OCI-LY7 (cell line): ENCODE data around the gene EDN3.

ENCODE experiments used
- EZH2phosphoT487 ChIP-seq: fragments of 200-600 bp; sonication (generic); IDR thresholded peaks from 2 replicates; pipeline ENCODE4 v1.6.1; 2018; ENCODE audit warnings: low read depth, borderline replicate concordance, mild to moderate bottlenecking, mixed run types, antibody characterized with exemption, low read length, moderate library complexity, mixed read lengths
- TF ChIP-seq, protein P1 (sequence below): fragments of 200-600 bp; sonication (generic); conservative IDR thresholded peaks from 2 replicates; pipeline ENCODE4 v1.5.1; 2014; ENCODE audit warnings: mild to moderate bottlenecking, antibody characterized with exemption, low read length, moderate library complexity, mixed read lengths

GRCh38 chr20:59273739-59274357 is 26.6 kb upstream of the EDN3 start:
- TF ChIP-seq, protein P1, sequence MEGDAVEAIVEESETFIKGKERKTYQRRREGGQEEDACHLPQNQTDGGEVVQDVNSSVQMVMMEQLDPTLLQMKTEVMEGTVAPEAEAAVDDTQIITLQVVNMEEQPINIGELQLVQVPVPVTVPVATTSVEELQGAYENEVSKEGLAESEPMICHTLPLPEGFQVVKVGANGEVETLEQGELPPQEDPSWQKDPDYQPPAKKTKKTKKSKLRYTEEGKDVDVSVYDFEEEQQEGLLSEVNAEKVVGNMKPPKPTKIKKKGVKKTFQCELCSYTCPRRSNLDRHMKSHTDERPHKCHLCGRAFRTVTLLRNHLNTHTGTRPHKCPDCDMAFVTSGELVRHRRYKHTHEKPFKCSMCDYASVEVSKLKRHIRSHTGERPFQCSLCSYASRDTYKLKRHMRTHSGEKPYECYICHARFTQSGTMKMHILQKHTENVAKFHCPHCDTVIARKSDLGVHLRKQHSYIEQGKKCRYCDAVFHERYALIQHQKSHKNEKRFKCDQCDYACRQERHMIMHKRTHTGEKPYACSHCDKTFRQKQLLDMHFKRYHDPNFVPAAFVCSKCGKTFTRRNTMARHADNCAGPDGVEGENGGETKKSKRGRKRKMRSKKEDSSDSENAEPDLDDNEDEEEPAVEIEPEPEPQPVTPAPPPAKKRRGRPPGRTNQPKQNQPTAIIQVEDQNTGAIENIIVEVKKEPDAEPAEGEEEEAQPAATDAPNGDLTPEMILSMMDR, result no peak
- TF ChIP-seq EZH2phosphoT487, result no peak
